Tibial artery (tissue), 4 donors: ENCODE measurements around the gene PER3.

Experiments
- DNase-seq, 2 donors: peaks; one replicate each; pipeline ENCODE4 v3.0.0-alpha.2; 2019
- H3K27ac ChIP-seq, 2 donors: fragments of 200-600 bp; sonication (generic) in 1 of 2; 1 replicate in 1 of 2; 2 replicates in 1 of 2; pipeline ENCODE4 v1.5.1; 2018 to 2019; ENCODE audit warnings: mild to moderate bottlenecking in 1 of 2
- H3K27me3 ChIP-seq, 2 donors: fragments of 200-600 bp; sonication (generic) in 1 of 2; one replicate each; pipeline versions ENCODE4 v1.5.1 to v1.6.0; 2016 to 2019
- H3K36me3 ChIP-seq, 3 donors: fragments of 200-600 bp; sonication (generic) in 2 of 3; one replicate each; pipeline ENCODE4 v1.5.1; 2016 to 2019; ENCODE audit warnings: mild to moderate bottlenecking in 2 of 3
- H3K4me1 ChIP-seq, 4 donors: fragments of 200-600 bp; sonication (generic) in 2 of 4; 1 replicate in 3 of 4; 2 replicates in 1 of 4; pipeline ENCODE4 v1.5.1; 2016 to 2019
- H3K4me3 ChIP-seq, 2 donors: fragments of 200-600 bp; sonication (generic) in 1 of 2; 1 replicate in 1 of 2; 2 replicates in 1 of 2; pipeline ENCODE4 v1.5.1; 2018 to 2019; ENCODE audit warnings: mild to moderate bottlenecking in 2 of 2
- H3K9me3 ChIP-seq, 3 donors: fragments of 200-600 bp; sonication (generic) in 1 of 3; one replicate each; pipeline ENCODE4 v1.5.1; 2016 to 2019
- CTCF ChIP-seq, 2 experiments: fragments of 200-600 bp in 1 of 2; fragments of 450-650 bp in 1 of 2; IDR thresholded peaks; one replicate each; pipeline ENCODE4 v1.5.1; 2017 to 2019; ENCODE audit warnings: antibody characterized with exemption in 2 of 2, mild to moderate bottlenecking in 1 of 2, moderate library complexity in 1 of 2
- intact Hi-C: fragments of 100-400 bp; cut with DNase I; formaldehyde crosslinking; loops from one replicate; pipeline ENCODE4 v1.15.0; 2023; ENCODE audit warnings: low total_unique reads

The PER3 gene

GRCh38 chr1:7862211-7863060 is 78.3 kb downstream of the PER3 start:
- H3K27me3 ChIP-seq = peaks cover 0 to 5% of the 10 kb centered on the region in 2 donors
- no peaks in the 10 kb centered on the region for H3K4me1 ChIP-seq
- DNase-seq = no peak
- no peak overlapping the region for H3K27ac ChIP-seq
- no peak overlapping the region for H3K4me3 ChIP-seq
- no peaks in the 10 kb centered on the region for H3K36me3 ChIP-seq
- no peaks in the 10 kb centered on the region for H3K9me3 ChIP-seq
- TF ChIP-seq CTCF (IDR thresholded peaks at IDR 0.05) = no peak
- intact Hi-C loops = no loop called here

GRCh38 chr1:7863756-7864328 is 79.8 kb downstream of the PER3 start:
- no peaks in the 10 kb centered on the region for H3K4me1 ChIP-seq
- intact Hi-C loops = no loop called here
- DNase-seq = no peak
- H3K27ac ChIP-seq = no peak overlapping the region
- H3K27me3 ChIP-seq = peaks cover 0 to 5% of the 10 kb centered on the region in 2 donors
- no peak overlapping the region for H3K4me3 ChIP-seq
- H3K36me3 ChIP-seq = no peaks in the 10 kb centered on the region
- H3K9me3 ChIP-seq = no peaks in the 10 kb centered on the region
- TF ChIP-seq CTCF (IDR thresholded peaks at IDR 0.05) = no peak

GRCh38 chr1:7865978-7866377 is 81.9 kb downstream of the PER3 start:
- H3K4me3 ChIP-seq = no peak overlapping the region
- H3K4me1 ChIP-seq = no peaks in the 10 kb centered on the region
- no peak for TF ChIP-seq CTCF (IDR thresholded peaks at IDR 0.05)
- peaks cover 0 to 5% of the 10 kb centered on the region in 2 donors for H3K27me3 ChIP-seq
- H3K9me3 ChIP-seq = no peaks in the 10 kb centered on the region
- intact Hi-C loops = no loop called here
- H3K36me3 ChIP-seq = no peaks in the 10 kb centered on the region
- H3K27ac ChIP-seq = no peak overlapping the region
- DNase-seq = no peak

GRCh38 chr1:7868070-7868780 is 84.1 kb downstream of the PER3 start:
- peaks cover 0 to 5% of the 10 kb centered on the region in 2 donors for H3K27me3 ChIP-seq
- H3K4me1 ChIP-seq = no peaks in the 10 kb centered on the region
- no peak overlapping the region for H3K4me3 ChIP-seq
- intact Hi-C loops = no loop called here
- TF ChIP-seq CTCF (IDR thresholded peaks at IDR 0.05) = no peak
- H3K9me3 ChIP-seq = no peaks in the 10 kb centered on the region
- DNase-seq = no peak
- H3K27ac ChIP-seq = no peak overlapping the region
- no peaks in the 10 kb centered on the region for H3K36me3 ChIP-seq

GRCh38 chr1:7869136-7869920 is 85.2 kb downstream of the PER3 start:
- Histone ChIP-seq H3K9me3 (no peaks in the 10 kb centered on the region), H3K4me3 (no peak overlapping the region), H3K27me3 (peaks cover 0 to 5% of the 10 kb centered on the region in 2 donors), H3K4me1 (no peaks in the 10 kb centered on the region), H3K36me3 (no peaks in the 10 kb centered on the region), H3K27ac (no peak overlapping the region)
- no peak for DNase-seq
- no peak for TF ChIP-seq CTCF (IDR thresholded peaks at IDR 0.05)
- intact Hi-C loops = no loop called here
